MM.1S (cell line): Measurements from ENCODE around the gene VPS13C.

ENCODE experiments used
- DNase-seq: peaks from one replicate; pipeline ENCODE4 v3.0.0-alpha.2; 2015
- H2AFZ ChIP-seq: fragments of 300-600 bp; sonication (generic); 2 replicates; pipeline ENCODE4 v1.6.0; 2016; ENCODE audit warnings: antibody characterized with exemption, low read length
- H3F3A ChIP-seq: fragments of 300-600 bp; sonication (generic); 2 replicates; pipeline ENCODE4 v1.6.1; 2016; ENCODE audit warnings: mild to moderate bottlenecking, antibody characterized with exemption, low read length, moderate library complexity, mixed read lengths; ENCODE audit not compliant: insufficient read depth
- H3K27ac ChIP-seq: fragments of 300-600 bp; sonication (generic); 2 replicates; pipeline ENCODE4 v1.5.1; 2016; ENCODE audit warnings: mild to moderate bottlenecking, low read length
- H3K27me3 ChIP-seq: fragments of 300-600 bp; sonication (generic); replicated peaks from 2 replicates; pipeline ENCODE4 v1.6.0; 2016; ENCODE audit warnings: low read length; ENCODE audit not compliant: insufficient read depth
- H3K36me3 ChIP-seq: fragments of 300-600 bp; sonication (generic); replicated peaks from 2 replicates; pipeline ENCODE4 v1.6.1; 2016; ENCODE audit warnings: mild to moderate bottlenecking, low read length, mixed read lengths; ENCODE audit not compliant: insufficient read depth
- H3K4me1 ChIP-seq: fragments of 300-600 bp; sonication (generic); 2 replicates; pipeline ENCODE4 v1.6.1; 2016; ENCODE audit warnings: low read length, mixed read lengths
- H3K4me2 ChIP-seq: fragments of 300-600 bp; sonication (generic); 2 replicates; pipeline ENCODE4 v1.6.0; 2016; ENCODE audit warnings: low read depth, low read length
- H3K4me3 ChIP-seq: fragments of 300-600 bp; sonication (generic); 2 replicates; pipeline ENCODE4 v1.5.1; 2016; ENCODE audit warnings: low read length, mixed read lengths
- H3K79me2 ChIP-seq: fragments of 300-600 bp; sonication (generic); 2 replicates; pipeline ENCODE4 v1.6.1; 2016; ENCODE audit warnings: mixed run types, low read length, mixed read lengths
- H3K9ac ChIP-seq: fragments of 300-600 bp; sonication (generic); 2 replicates; pipeline ENCODE4 v1.6.1; 2016; ENCODE audit warnings: low read length, mixed read lengths
- H3K9me2 ChIP-seq: fragments of 300-600 bp; sonication (generic); replicated peaks from 2 replicates; pipeline ENCODE4 v1.6.1; 2016; ENCODE audit warnings: mild to moderate bottlenecking, low read length, mixed read lengths; ENCODE audit not compliant: insufficient read depth
- H3K9me3 ChIP-seq: fragments of 300-600 bp; sonication (generic); replicated peaks from 2 replicates; pipeline ENCODE4 v1.6.1; 2016; ENCODE audit warnings: mild to moderate bottlenecking, low read length, mixed read lengths; ENCODE audit not compliant: insufficient read depth
- H4K20me1 ChIP-seq: fragments of 300-600 bp; sonication (generic); 2 replicates; pipeline ENCODE4 v1.6.1; 2016; ENCODE audit warnings: mild to moderate bottlenecking, low read length, moderate library complexity, mixed read lengths; ENCODE audit not compliant: insufficient read depth
- CTCF ChIP-seq: fragments of 300-600 bp; sonication (generic); IDR thresholded peaks from 2 replicates; pipeline ENCODE4 v1.5.1; 2016; ENCODE audit warnings: antibody characterized with exemption, low read length, mixed read lengths
- EZH2 ChIP-seq: fragments of 300-600 bp; sonication (generic); optimal IDR thresholded peaks from 2 replicates; pipeline ENCODE3; 2017; ENCODE audit warnings: low read depth, mild to moderate bottlenecking, antibody characterized with exemption, low read length, mixed read lengths
- EZH2phosphoT487 ChIP-seq: fragments of 300-600 bp; sonication (generic); IDR thresholded peaks from 2 replicates; pipeline ENCODE4 v1.6.1; 2018; ENCODE audit warnings: antibody characterized with exemption, low read length

VPS13C gene

GRCh38 chr15:61815356-61816083 is 244.7 kb downstream of the VPS13C start:
- H2AFZ ChIP-seq: no peak overlapping the region

GRCh38 chr15:61812476-61812875 is 247.8 kb downstream of the VPS13C start:
- Histone ChIP-seq H3K27me3 (no peaks in the 10 kb centered on the region), H4K20me1 (no peaks in the 10 kb centered on the region), H3K4me3 (no peak overlapping the region), H3K27ac (no peak overlapping the region), H3K36me3 (no peaks in the 10 kb centered on the region), H2AFZ (no peak overlapping the region), H3F3A (no peaks in the 10 kb centered on the region), H3K4me2 (no peak overlapping the region), H3K79me2 (no peaks in the 10 kb centered on the region), H3K9me2 (no peaks in the 10 kb centered on the region), H3K4me1 (no peaks in the 10 kb centered on the region), H3K9ac (no peak overlapping the region), H3K9me3 (no peaks in the 10 kb centered on the region)
- no peak for DNase-seq
- TF ChIP-seq EZH2phosphoT487: no peak
- TF ChIP-seq EZH2: no peak
- no peak for TF ChIP-seq CTCF

More at GRCh38 chr15:61815356-61816083, 244.7 kb downstream of the VPS13C start:
- Histone ChIP-seq H4K20me1 (no peaks in the 10 kb centered on the region), H3K36me3 (no peaks in the 10 kb centered on the region), H3K27me3 (no peaks in the 10 kb centered on the region), H3K79me2 (no peaks in the 10 kb centered on the region), H3F3A (no peaks in the 10 kb centered on the region), H3K4me3 (no peak overlapping the region), H3K9me3 (no peaks in the 10 kb centered on the region), H3K9me2 (no peaks in the 10 kb centered on the region), H3K4me2 (no peak overlapping the region), H3K27ac (no peak overlapping the region), H3K9ac (no peak overlapping the region), H3K4me1 (no peaks in the 10 kb centered on the region)
- TF ChIP-seq EZH2 (no peak), CTCF (no peak), EZH2phosphoT487 (no peak)
- DNase-seq: no peak

GRCh38 chr15:61811952-61812351 is 248.3 kb downstream of the VPS13C start:
- no peaks in the 10 kb centered on the region for H4K20me1 ChIP-seq
- H3K36me3 ChIP-seq: no peaks in the 10 kb centered on the region
- no peak overlapping the region for H3K4me3 ChIP-seq
- H3K9ac ChIP-seq: no peak overlapping the region
- no peaks in the 10 kb centered on the region for H3K9me3 ChIP-seq
- no peaks in the 10 kb centered on the region for H3K9me2 ChIP-seq
- no peak for DNase-seq
- H3K27me3 ChIP-seq: no peaks in the 10 kb centered on the region
- H3K4me2 ChIP-seq: no peak overlapping the region
- no peaks in the 10 kb centered on the region for H3F3A ChIP-seq
- H3K4me1 ChIP-seq: no peaks in the 10 kb centered on the region
- H2AFZ ChIP-seq: no peak overlapping the region
- H3K27ac ChIP-seq: no peak overlapping the region
- TF ChIP-seq EZH2: no peak
- no peak for TF ChIP-seq CTCF
- no peak for TF ChIP-seq EZH2phosphoT487
- H3K79me2 ChIP-seq: no peaks in the 10 kb centered on the region
